ENCODE data around the gene HSPA1A. TPM values are rescaled to one million over a fixed set of nuclear protein-coding genes. Genes with fewer than 3 reads are reported as not detected.

The HSPA1A gene

GRCh38 chr6:31864818-31865204 is 49.5 kb downstream of the HSPA1A start:
- H2AFZ ChIP-seq (ENCODE audit: low read length), result peak overlapping the region; percentile 10
- no peak overlapping the region for H3K18ac ChIP-seq (ENCODE audit: low read length)
- peaks cover 0 to 2% of the 10 kb centered on the region in 2 donors for H3K9me3 ChIP-seq (replicated peaks in 1 of 2; ENCODE audit: control insufficient read depth in 2 of 2, insufficient read depth in 1 of 2, low read depth in 1 of 2, low read length in 2 of 2)
- peaks cover 17 to 30% of the 10 kb centered on the region in 2 donors for H3K4me1 ChIP-seq (ENCODE audit: control insufficient read depth in 2 of 2, insufficient read depth in 1 of 2, low read depth in 1 of 2, low read length in 2 of 2)
- no peak for DNase-seq (ENCODE audit: low spot score)
- H4K8ac ChIP-seq (ENCODE audit: low read depth, low read length), result no peak overlapping the region
- H4K91ac ChIP-seq (ENCODE audit: low read depth, low read length, poor library complexity), result no peak overlapping the region
- H3K27ac ChIP-seq (replicated peaks; ENCODE audit: low read length), result no peak overlapping the region
- no peak overlapping the region for H2BK15ac ChIP-seq (ENCODE audit: low read length)
- H3K4me2 ChIP-seq (ENCODE audit: insufficient read depth, low read length, poor library complexity, severe bottlenecking), result no peak overlapping the region
- no peaks in the 10 kb centered on the region for H3K79me1 ChIP-seq (ENCODE audit: low read depth, low read length)
- H2AK5ac ChIP-seq (ENCODE audit: low read depth, low read length), result peak overlapping the region; percentile 4
- H3K4ac ChIP-seq (ENCODE audit: low read length), result no peak overlapping the region
- H3K4me3 ChIP-seq (ENCODE audit: low read length in 2 of 2), result no peak overlapping the region
- H2BK120ac ChIP-seq (ENCODE audit: low read depth, low read length), result peak overlapping the region; percentile 32
- no peak overlapping the region for H3K23ac ChIP-seq (ENCODE audit: low read depth, low read length, poor library complexity)
- peaks cover 6 to 18% of the 10 kb centered on the region in 2 donors for H3K36me3 ChIP-seq (replicated peaks in 1 of 2; ENCODE audit: control insufficient read depth in 2 of 2, insufficient read depth in 2 of 2, low read length in 2 of 2)
- peak overlapping the region; percentile 6 for H3K9ac ChIP-seq (ENCODE audit: low read depth, low read length, poor library complexity)
- peak overlapping the region; percentile 45 for H2BK5ac ChIP-seq (ENCODE audit: low read length)
- no peaks in the 10 kb centered on the region for H3K27me3 ChIP-seq (ENCODE audit: control insufficient read depth in 3 of 3, insufficient read depth in 3 of 3, low read depth in 1 of 3, low read length in 3 of 3)
- H2BK12ac ChIP-seq (ENCODE audit: low read length), result peak overlapping the region; percentile 51
- no peak overlapping the region for H3K14ac ChIP-seq (ENCODE audit: low read length)
- no CpG with 5 or more reads among the region's 8 CpGs for WGBS, 2 donors (ENCODE audit: extremely low coverage in 2 of 2, insufficient read length in 2 of 2, insufficient replicate concordance in 1 of 2)

GRCh38 chr6:31865205-31866118 is 50.1 kb downstream of the HSPA1A start:
- H3K79me1 ChIP-seq (ENCODE audit: low read depth, low read length), result no peaks in the 10 kb centered on the region
- peak overlapping the region; percentile 90 for H2BK15ac ChIP-seq (ENCODE audit: low read length)
- H4K8ac ChIP-seq (ENCODE audit: low read depth, low read length), result peak overlapping the region; percentile 2
- H3K27ac ChIP-seq (replicated peaks; ENCODE audit: low read length), result no peak overlapping the region
- peak overlapping the region; percentile 90 for H2AK5ac ChIP-seq (ENCODE audit: low read depth, low read length)
- no peak overlapping the region for H3K18ac ChIP-seq (ENCODE audit: low read length)
- H3K36me3 ChIP-seq (replicated peaks in 1 of 2; ENCODE audit: control insufficient read depth in 2 of 2, insufficient read depth in 2 of 2, low read length in 2 of 2), result peaks cover 0 to 11% of the 10 kb centered on the region in 2 donors
- H3K9ac ChIP-seq (ENCODE audit: low read depth, low read length, poor library complexity), result peak overlapping the region; percentile 50
- H3K27me3 ChIP-seq (ENCODE audit: control insufficient read depth in 3 of 3, insufficient read depth in 3 of 3, low read depth in 1 of 3, low read length in 3 of 3), result no peaks in the 10 kb centered on the region
- peak overlapping the region; percentile 45 for H2BK5ac ChIP-seq (ENCODE audit: low read length)
- no peaks in the 10 kb centered on the region for H3K9me3 ChIP-seq (replicated peaks in 1 of 2; ENCODE audit: control insufficient read depth in 2 of 2, insufficient read depth in 1 of 2, low read depth in 1 of 2, low read length in 2 of 2)
- no peak overlapping the region for H3K14ac ChIP-seq (ENCODE audit: low read length)
- H3K4ac ChIP-seq (ENCODE audit: low read length), result peak overlapping the region; percentile 19
- no peak overlapping the region for H3K4me3 ChIP-seq (ENCODE audit: low read length in 2 of 2)
- H2BK12ac ChIP-seq (ENCODE audit: low read length), result peak overlapping the region; percentile 66
- DNase-seq (ENCODE audit: low spot score), result no peak
- H4K91ac ChIP-seq (ENCODE audit: low read depth, low read length, poor library complexity), result peak overlapping the region; percentile 11
- no peak overlapping the region for H3K4me2 ChIP-seq (ENCODE audit: insufficient read depth, low read length, poor library complexity, severe bottlenecking)
- H2AFZ ChIP-seq (ENCODE audit: low read length), result peak overlapping the region; percentile 10
- no peak overlapping the region for H2BK120ac ChIP-seq (ENCODE audit: low read depth, low read length)
- no CpG with 5 or more reads among the region's 21 CpGs for WGBS, 2 donors (ENCODE audit: extremely low coverage in 2 of 2, insufficient read length in 2 of 2, insufficient replicate concordance in 1 of 2)
- peaks cover 18 to 30% of the 10 kb centered on the region in 2 donors for H3K4me1 ChIP-seq (ENCODE audit: control insufficient read depth in 2 of 2, insufficient read depth in 1 of 2, low read depth in 1 of 2, low read length in 2 of 2)
- peak overlapping the region; percentile 37 for H3K23ac ChIP-seq (ENCODE audit: low read depth, low read length, poor library complexity)

Small RNAs within 50 kb of the gene (small RNA-seq; reads per million reads assigned to genes)
- gene RF00019 (ENCODE audit: insufficient read depth) (not detected), gene SNORD48 (ENCODE audit: insufficient read depth) (7,414 reads per million, percentile 100 among the genes with 10 or more reads in this experiment), gene SNORD52 (ENCODE audit: insufficient read depth) (not detected)

All from neuronal stem cell (in vitro differentiated cells).